Dendritic cell treated with granulocyte-macrophage colony-stimulating factor and Interleukin-4, amounts not matched to agents 40 ng/mL and 50 ng/mL, for 4 days (primary cell): ENCODE results near the gene DLGAP4.

Source experiments
- H3K27ac Mint-ChIP-seq: one replicate; pipeline ENCODE4 v1.8.0; 2022; ENCODE audit warnings: mild to moderate bottlenecking, mixed read lengths
- H3K27me3 Mint-ChIP-seq: one replicate; pipeline ENCODE4 v1.8.0; 2022; ENCODE audit warnings: mild to moderate bottlenecking, mixed read lengths
- H3K36me3 Mint-ChIP-seq: one replicate; pipeline ENCODE4 v1.8.0; 2022; ENCODE audit warnings: low read depth, mixed read lengths
- H3K4me1 Mint-ChIP-seq: one replicate; pipeline ENCODE4 v1.8.0; 2022; ENCODE audit warnings: low read depth, mixed read lengths
- H3K4me3 Mint-ChIP-seq: one replicate; pipeline ENCODE4 v1.8.0; 2022; ENCODE audit warnings: mild to moderate bottlenecking, moderate library complexity, mixed read lengths
- H3K9me3 Mint-ChIP-seq: one replicate; pipeline ENCODE4 v1.8.0; 2022; ENCODE audit warnings: mixed read lengths
- intact Hi-C: fragments of 100-400 bp; cut with micrococcal nuclease; formaldehyde crosslinking; loops from one replicate; pipeline ENCODE4 v1.15.0; 2022

DLGAP4 gene

DNA sequence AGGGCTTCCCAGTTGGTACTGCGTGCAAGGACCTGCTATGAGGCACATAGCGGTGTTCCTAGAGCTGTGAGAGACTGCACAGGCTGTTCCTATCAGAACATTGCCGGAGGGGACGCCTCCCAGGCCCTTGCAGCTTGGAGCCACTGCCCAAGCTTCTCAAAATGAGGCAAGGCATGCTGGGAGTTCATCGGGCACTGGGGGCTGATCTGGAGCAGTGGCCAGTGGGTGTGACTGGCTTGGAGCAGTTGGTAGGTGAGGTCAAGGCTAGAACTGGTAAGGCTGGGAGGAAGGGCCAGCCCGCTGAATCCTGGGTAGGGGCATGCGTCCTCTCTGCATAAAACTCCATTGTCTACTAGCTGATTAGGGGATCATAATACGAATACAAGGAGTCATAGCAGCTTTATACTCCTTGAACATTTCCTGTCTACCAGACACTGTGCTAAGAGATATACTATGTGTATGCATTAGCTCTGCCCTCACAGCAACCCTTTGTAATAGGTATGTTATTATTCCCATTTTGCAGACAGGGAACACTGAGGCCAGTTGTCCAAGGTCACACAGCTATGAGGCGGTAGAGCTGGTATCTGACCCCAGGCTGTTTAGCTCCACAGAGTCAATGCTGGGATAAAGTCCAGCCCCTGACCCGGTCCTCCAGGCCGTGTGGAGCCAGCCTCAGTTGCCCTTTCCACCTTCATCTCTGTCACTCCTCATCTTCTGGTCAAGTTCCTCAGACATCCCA lies 53.7 kb downstream of the DLGAP4 start:
- no peaks in the 10 kb centered on the region for H3K4me1 Mint-ChIP-seq
- H3K9me3 Mint-ChIP-seq: no peaks in the 10 kb centered on the region
- H3K4me3 Mint-ChIP-seq: no peak overlapping the region
- intact Hi-C loops: no loop called here
- peaks cover 5% of the 10 kb centered on the region for H3K27me3 Mint-ChIP-seq
- H3K36me3 Mint-ChIP-seq: no peaks in the 10 kb centered on the region
- H3K27ac Mint-ChIP-seq: no peak overlapping the region

DNA sequence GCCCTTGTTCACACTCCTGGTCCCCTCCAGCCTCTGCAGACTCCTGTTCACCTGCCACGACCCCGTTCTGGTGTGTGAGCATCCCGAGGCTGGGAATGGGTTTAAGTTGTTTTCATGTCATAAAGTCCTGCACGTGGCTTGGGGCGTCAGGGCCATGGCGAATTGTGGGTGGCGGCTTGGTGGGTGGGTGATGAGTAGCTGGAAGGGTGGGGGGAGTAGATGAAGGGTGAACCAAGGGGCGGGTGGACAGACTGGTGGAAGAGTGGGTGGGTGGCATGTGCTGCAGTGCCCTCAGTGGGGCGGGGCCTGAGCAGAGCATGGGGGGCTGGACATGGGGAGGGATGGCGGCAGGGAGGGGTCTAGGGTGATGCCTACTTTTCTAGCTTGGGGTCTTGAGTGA lies 54.3 kb downstream of the DLGAP4 start:
- intact Hi-C loops: no loop called here
- Mint-ChIP-seq H3K27me3 (peaks cover 5% of the 10 kb centered on the region), H3K4me1 (no peaks in the 10 kb centered on the region), H3K27ac (no peak overlapping the region), H3K4me3 (no peak overlapping the region), H3K36me3 (no peaks in the 10 kb centered on the region), H3K9me3 (no peaks in the 10 kb centered on the region)

DNA sequence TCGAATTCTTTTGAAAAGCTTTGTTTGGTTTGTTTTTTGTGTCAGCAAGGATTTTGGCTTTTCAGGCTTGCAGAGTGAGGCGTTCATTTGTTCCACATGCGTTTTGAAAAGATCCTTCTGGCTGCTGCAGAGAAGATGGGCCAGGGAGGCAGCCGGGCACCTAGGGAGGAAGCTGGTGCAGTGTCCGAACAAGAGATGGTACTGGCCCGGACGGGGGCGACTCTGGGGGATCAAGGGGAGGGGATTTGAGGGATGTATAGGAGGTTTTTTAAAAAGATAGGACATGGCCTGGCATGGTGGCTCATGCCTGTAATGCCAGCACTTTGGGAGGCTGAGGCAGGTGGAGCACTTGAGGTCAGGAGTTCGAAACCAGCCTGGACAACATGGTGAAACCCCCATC lies 55.3 kb downstream of the DLGAP4 start:
- Mint-ChIP-seq H3K27ac (no peak overlapping the region), H3K4me1 (no peaks in the 10 kb centered on the region), H3K27me3 (peaks cover 5% of the 10 kb centered on the region), H3K4me3 (no peak overlapping the region), H3K9me3 (no peaks in the 10 kb centered on the region), H3K36me3 (no peaks in the 10 kb centered on the region)
- intact Hi-C loops: no loop called here

DNA sequence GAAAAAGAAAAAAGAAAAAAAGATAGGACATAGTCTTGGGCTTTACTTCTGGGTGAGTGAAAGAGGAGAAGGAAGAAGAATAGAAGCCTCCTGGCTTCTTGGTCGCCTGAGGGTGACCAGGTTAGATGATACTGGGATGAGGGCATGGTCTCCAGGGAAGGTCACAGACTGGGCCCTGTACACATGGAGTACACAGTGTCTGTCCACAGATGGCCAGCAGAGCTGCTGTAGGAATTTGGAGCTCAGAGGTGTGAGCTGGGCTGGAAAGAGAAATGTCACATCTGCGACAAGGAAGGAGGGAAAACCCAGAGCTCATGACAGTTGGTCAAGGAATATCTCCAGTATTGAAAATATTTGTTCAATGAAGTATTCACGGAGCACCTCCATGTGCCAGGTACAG lies 56.1 kb downstream of the DLGAP4 start:
- Mint-ChIP-seq H3K4me3 (no peak overlapping the region), H3K9me3 (no peaks in the 10 kb centered on the region), H3K27ac (no peak overlapping the region), H3K4me1 (no peaks in the 10 kb centered on the region), H3K27me3 (peaks cover 4% of the 10 kb centered on the region), H3K36me3 (no peaks in the 10 kb centered on the region)
- intact Hi-C loops: no loop called here

DNA sequence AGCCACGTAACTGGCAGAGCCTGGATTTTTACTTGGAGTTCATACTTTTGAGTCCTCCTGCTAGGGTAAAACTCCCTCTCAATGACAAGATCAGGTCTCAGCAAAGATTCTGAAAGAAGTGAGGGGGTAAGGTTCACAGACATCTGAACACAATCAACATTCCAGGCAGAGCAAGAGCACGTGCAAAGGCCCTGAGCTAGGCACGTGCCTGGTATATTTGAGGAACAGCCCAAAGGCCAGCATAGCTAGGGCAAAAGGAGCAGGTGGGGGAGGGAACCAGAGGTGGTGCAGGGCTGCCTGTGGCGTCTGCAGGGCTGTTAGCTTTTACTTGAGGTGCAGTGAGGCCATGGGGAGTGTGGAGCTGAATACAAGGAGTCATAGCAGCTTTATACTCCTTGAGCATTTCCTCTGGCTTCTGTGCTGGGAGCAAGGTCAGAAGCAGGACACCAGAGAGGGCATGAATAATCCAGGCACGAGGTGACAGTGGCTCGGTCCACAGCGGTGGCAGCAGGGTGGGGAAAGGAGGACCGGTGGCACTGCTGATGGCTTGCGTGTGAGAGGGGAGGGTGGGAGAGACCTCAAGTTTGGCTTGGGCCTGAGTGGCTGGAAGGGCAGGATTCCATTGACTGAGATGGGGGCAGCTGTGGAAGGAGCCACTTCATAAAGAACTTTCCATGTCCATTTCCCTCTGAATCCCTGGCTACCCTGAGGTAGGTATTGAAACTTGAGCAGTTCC lies 57.0 kb downstream of the DLGAP4 start:
- Mint-ChIP-seq H3K27me3 (peaks cover 8% of the 10 kb centered on the region), H3K4me3 (no peak overlapping the region), H3K36me3 (no peaks in the 10 kb centered on the region), H3K27ac (no peak overlapping the region), H3K9me3 (no peaks in the 10 kb centered on the region), H3K4me1 (no peaks in the 10 kb centered on the region)
- intact Hi-C loops: no loop called here

DNA sequence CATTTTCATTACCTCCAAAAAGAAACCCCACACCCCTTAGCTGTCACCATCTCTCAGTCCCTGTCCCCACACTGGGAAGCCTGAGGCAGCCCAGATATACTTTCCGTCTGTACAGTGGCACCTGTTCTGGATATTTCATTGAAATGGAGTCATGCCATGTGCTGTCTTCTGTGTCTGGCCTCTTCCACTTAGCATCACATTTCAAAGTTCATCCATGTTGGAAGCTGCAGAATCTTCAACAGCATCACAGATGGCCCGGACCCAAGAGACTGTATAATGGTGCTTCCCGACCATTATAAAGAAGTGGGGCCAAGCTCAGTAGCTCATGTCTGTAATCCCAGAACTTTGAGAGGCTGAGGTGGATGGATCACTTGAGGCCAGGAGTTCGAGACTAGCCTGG lies 58.4 kb downstream of the DLGAP4 start:
- no peaks in the 10 kb centered on the region for H3K4me1 Mint-ChIP-seq
- peaks cover 8% of the 10 kb centered on the region for H3K27me3 Mint-ChIP-seq
- H3K36me3 Mint-ChIP-seq: no peaks in the 10 kb centered on the region
- no peaks in the 10 kb centered on the region for H3K9me3 Mint-ChIP-seq
- H3K27ac Mint-ChIP-seq: no peak overlapping the region
- no peak overlapping the region for H3K4me3 Mint-ChIP-seq
- intact Hi-C loops: no loop called here

DNA sequence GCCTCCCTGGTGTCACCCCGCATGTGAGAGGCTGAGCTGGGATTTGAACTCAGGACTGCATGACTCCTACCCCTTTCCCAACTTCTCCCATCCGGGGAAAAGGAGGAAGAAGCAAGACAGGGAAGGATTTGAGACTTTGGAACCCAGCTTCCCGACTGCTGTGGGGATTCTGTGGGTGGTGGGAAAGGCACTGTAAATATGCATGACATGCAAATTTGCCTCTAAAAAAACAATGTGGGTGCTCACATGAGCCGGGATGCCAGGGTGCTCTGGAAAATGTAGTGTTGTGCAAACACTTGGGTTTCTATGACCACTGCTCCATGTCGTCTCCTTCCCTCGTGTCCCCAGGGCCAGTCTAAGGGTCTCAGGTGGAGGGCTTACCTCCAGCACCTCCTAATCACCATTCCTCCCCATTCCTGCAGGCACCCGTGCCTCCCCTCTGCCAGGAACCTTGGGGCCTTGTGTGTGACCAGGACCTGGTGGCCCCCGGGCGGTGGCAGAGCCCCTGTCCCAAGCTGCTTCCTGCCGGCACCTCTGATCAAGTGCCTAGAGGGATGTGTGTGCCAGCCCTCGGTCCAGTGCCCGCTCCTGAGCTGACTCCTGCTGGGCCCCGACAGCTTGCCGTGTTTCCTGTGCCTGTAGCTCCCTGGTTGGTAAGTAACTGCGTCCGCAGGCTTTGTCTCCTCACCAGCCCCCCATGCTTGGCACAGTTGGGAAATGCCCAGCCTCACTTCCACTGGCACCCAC lies 60.7 kb downstream of the DLGAP4 start:
- no peaks in the 10 kb centered on the region for H3K4me1 Mint-ChIP-seq
- H3K4me3 Mint-ChIP-seq: no peak overlapping the region
- H3K9me3 Mint-ChIP-seq: no peaks in the 10 kb centered on the region
- no peaks in the 10 kb centered on the region for H3K36me3 Mint-ChIP-seq
- intact Hi-C loops: no loop called here
- H3K27ac Mint-ChIP-seq: no peak overlapping the region
- peaks cover 6% of the 10 kb centered on the region for H3K27me3 Mint-ChIP-seq

DNA sequence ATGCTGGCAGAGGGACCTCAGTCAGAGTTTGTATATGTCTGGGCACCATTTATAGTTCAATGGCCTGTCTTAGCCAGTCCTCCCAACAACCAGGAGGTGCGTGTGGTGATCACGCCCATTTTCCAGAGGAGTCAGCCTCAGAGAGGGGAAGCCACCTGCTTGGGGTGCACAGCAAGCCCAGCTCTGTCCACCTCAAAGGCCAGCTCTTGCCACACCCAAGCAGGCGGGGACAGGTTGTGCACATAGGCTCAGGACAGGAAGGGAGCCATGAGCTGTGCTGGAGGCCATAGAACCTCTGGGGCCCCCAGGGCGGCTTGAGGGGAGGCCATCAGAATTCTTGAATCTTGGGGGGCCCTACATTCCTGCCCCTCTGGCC lies 61.2 kb downstream of the DLGAP4 start:
- Mint-ChIP-seq H3K4me3 (no peak overlapping the region), H3K27ac (no peak overlapping the region), H3K9me3 (no peaks in the 10 kb centered on the region), H3K4me1 (no peaks in the 10 kb centered on the region), H3K36me3 (no peaks in the 10 kb centered on the region), H3K27me3 (peaks cover 6% of the 10 kb centered on the region)
- intact Hi-C loops: no loop called here

DNA sequence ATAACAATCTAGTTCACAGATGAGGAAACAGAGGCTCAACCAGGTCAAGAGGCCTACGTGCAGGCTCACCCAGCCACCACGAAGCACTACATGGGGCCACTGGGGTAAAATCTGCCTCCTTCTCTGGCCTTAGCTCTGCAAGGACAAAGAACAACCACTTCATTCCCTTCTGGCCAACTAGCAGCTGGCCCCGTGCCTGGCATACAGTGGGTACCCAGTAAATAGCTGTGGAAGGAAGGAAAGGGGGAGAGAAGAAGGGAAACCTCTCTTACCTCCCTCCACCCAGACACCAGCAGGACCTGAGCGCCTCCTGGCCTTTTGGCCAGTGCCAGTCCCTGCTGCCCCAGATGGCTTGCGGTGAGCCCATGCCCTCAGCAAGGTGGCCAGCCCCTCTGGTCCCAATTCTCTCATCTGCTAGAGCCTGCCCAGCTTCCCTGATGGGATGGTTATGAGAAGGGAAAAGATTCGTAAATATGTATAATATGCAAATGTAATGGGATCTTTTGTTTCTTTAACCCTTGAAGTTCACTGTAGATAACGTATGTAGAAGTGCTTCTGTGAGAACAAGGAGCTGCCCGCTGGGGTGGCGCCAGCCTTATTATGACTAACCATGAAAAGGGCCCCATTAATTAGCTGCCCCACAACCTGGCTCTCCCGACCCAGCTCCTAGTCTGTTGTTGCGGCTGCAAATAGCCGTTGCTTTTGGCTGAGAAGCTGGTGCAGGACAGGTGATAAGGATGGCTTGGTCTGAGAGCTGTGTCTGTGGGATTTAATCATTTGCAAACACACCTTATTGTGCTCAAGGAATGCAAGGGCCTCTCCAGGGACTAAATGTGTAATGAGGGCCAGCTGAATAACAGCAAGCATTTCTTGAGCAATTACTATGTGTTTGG lies 62.0 kb downstream of the DLGAP4 start:
- H3K9me3 Mint-ChIP-seq: no peaks in the 10 kb centered on the region
- intact Hi-C loops: no loop called here
- H3K4me1 Mint-ChIP-seq: no peaks in the 10 kb centered on the region
- H3K27ac Mint-ChIP-seq: no peak overlapping the region
- peaks cover 5% of the 10 kb centered on the region for H3K27me3 Mint-ChIP-seq
- H3K4me3 Mint-ChIP-seq: no peak overlapping the region
- no peaks in the 10 kb centered on the region for H3K36me3 Mint-ChIP-seq

DNA sequence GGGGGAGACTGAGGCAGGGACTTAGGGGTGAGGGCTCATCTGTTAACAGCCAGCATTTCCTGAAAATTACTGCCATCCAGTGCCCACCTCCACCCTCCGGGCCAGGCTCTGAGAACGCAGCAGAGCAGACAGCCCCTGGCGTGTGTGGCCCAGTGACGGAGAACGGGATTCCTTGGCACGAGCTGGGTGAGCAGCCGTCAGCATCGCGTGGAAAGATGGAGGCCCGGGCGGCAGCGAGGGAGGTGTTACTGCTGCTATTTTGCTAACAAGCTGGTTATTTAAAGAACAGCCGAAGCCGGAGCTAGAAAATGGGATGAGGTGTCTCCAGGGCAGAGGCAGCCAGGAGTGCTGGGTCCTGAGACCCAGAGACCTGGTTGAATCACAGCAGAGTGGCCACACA lies 62.7 kb downstream of the DLGAP4 start:
- Mint-ChIP-seq H3K9me3 (no peaks in the 10 kb centered on the region), H3K27ac (no peak overlapping the region), H3K4me1 (no peaks in the 10 kb centered on the region), H3K36me3 (no peaks in the 10 kb centered on the region), H3K27me3 (peaks cover 4% of the 10 kb centered on the region), H3K4me3 (no peak overlapping the region)
- intact Hi-C loops: no loop called here

DNA sequence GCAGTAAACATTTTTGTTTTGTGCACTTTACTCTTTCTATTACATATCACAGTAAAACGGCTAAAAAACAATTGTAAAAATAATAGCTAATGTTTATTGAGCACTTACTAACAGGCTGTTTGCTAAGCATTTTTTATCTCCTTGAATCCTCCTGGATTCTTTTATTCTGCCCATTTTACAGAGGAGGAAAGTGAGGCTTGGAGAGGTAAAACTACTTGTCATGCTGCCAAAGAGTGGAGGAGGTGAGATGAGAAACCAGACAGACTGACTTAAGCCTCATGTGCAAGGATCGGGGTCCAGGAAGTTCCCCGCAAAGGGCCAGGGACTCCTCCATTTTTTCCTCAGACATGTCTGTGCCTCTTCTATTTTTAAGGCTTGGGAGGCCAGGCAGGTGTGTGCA lies 63.6 kb downstream of the DLGAP4 start:
- H3K4me3 Mint-ChIP-seq: no peak overlapping the region
- no peaks in the 10 kb centered on the region for H3K4me1 Mint-ChIP-seq
- peaks cover 7% of the 10 kb centered on the region for H3K27me3 Mint-ChIP-seq
- H3K36me3 Mint-ChIP-seq: no peaks in the 10 kb centered on the region
- no peak overlapping the region for H3K27ac Mint-ChIP-seq
- intact Hi-C loops: no loop called here
- H3K9me3 Mint-ChIP-seq: no peaks in the 10 kb centered on the region

DNA sequence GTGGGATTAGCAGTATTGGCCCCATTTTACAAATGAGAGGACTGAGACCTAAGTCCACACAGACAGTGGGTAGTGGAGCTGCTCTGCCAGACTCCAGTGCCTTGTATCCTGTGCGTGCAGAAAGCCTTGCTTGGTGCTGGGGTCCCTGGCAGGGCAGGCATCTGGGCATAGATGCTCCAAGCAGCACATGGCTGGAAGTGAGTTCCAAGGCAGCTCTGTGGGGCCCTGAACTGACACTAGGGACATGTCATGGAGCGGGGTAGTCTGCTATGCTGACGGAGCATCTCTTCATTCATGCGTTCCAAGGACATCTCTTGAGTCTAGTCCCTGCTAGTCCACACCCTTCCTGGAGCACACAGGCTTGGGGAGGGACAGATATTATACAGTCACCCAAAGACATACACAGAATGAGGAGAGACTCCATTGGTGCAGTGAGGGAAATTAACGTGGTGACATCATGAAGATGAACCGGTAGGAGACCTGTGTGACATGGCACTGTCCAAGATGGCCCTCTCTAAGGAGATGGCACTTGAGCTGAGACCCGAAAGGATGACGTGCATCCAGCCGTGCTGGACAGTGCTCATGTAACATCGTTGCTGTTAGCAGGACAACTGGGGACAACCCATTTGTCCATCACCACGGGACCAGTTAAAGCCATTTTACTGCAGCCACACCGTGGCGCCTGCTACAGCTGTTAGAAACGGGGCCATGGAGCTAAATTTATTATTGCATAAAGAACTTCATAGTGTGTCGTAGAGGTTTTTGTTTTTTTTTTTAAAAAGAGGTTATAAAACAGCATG lies 65.1 kb downstream of the DLGAP4 start:
- intact Hi-C loops: no loop called here
- Mint-ChIP-seq H3K4me3 (no peak overlapping the region), H3K9me3 (no peaks in the 10 kb centered on the region), H3K4me1 (no peaks in the 10 kb centered on the region), H3K36me3 (no peaks in the 10 kb centered on the region), H3K27ac (no peak overlapping the region), H3K27me3 (peaks cover 7% of the 10 kb centered on the region)

DNA sequence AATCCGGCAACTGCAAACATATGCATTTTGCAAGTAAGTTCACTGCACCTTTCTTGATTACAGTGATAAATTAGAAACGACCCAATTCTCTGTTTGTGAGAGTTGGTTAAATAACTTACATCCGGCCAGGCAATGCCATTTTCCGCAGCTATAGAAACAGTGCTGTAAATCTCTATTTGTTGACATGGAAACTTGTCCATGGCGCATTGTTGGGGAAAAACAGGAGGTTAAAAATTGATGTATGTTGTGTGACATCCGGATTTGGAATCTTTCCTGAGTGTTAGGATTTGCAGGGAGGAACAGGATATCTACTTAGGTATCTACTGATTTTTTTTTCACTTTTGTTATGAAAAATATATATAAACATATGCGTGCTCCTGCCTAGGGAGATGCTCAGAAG lies 66.5 kb downstream of the DLGAP4 start:
- H3K27me3 Mint-ChIP-seq: peaks cover 14% of the 10 kb centered on the region
- H3K4me3 Mint-ChIP-seq: no peak overlapping the region
- no peaks in the 10 kb centered on the region for H3K36me3 Mint-ChIP-seq
- intact Hi-C loops: no loop called here
- no peaks in the 10 kb centered on the region for H3K9me3 Mint-ChIP-seq
- H3K27ac Mint-ChIP-seq: no peak overlapping the region
- no peaks in the 10 kb centered on the region for H3K4me1 Mint-ChIP-seq
